Liver (tissue), 9 donors: Measurements from ENCODE around the gene ANXA11. TPM values are rescaled to one million over a fixed set of nuclear protein-coding genes. Genes with fewer than 3 reads are reported as not detected.

Experiments used
- DNase-seq: peaks from one replicate; pipeline ENCODE4 v3.0.0-alpha.2; 2017; ENCODE audit warnings: low spot score
- H3K27ac ChIP-seq, 2 donors: one replicate each; pipeline ENCODE4 v1.7.0; 2013; ENCODE audit warnings: inconsistent platforms in 2 of 2, low read length in 2 of 2, control low read depth in 1 of 2, low read depth in 1 of 2, mild to moderate bottlenecking in 1 of 2
- H3K27me3 ChIP-seq, 4 donors: one replicate each; pipeline versions ENCODE4 v1.6.1 to v1.7.0; 2013; ENCODE audit warnings: low read length in 3 of 4, inconsistent platforms in 1 of 4, mild to moderate bottlenecking in 1 of 4, moderate library complexity in 1 of 4; ENCODE audit not compliant: control insufficient read depth in 4 of 4, insufficient read depth in 4 of 4
- H3K36me3 ChIP-seq, 4 donors: one replicate each; pipeline versions ENCODE4 v1.6.1 to v1.7.0; 2013; ENCODE audit warnings: low read length in 3 of 4, mild to moderate bottlenecking in 3 of 4, low read depth in 1 of 4, moderate library complexity in 1 of 4; ENCODE audit not compliant: control insufficient read depth in 4 of 4, insufficient read depth in 3 of 4
- H3K4me1 ChIP-seq, 4 donors: one replicate each; pipeline versions ENCODE4 v1.6.1 to v1.7.0; 2013; ENCODE audit warnings: low read length in 3 of 4, mild to moderate bottlenecking in 3 of 4, moderate library complexity in 1 of 4; ENCODE audit not compliant: control insufficient read depth in 4 of 4, insufficient read depth in 4 of 4
- H3K4me3 ChIP-seq, 3 donors: one replicate each; pipeline versions ENCODE4 v1.6.1 to v1.7.0; 2013; ENCODE audit warnings: low read length in 3 of 3, control low read depth in 1 of 3, low read depth in 1 of 3, mild to moderate bottlenecking in 1 of 3
- H3K9ac ChIP-seq, 2 donors: one replicate each; pipeline ENCODE4 v1.7.0; 2013; ENCODE audit warnings: low read length in 2 of 2, mild to moderate bottlenecking in 2 of 2, moderate library complexity in 2 of 2, control low read depth in 1 of 2, low read depth in 1 of 2
- H3K9me3 ChIP-seq, 4 donors: one replicate each; pipeline versions ENCODE4 v1.6.1 to v1.7.0; 2013; ENCODE audit warnings: low read length in 3 of 4; ENCODE audit not compliant: control insufficient read depth in 4 of 4
- EGR1 ChIP-seq, 2 donors: IDR thresholded peaks; 2 replicates each; pipeline ENCODE4 v1.6.1; 2016 to 2018; ENCODE audit warnings: antibody characterized with exemption in 2 of 2, low read depth in 2 of 2
- FOXA1 ChIP-seq: IDR thresholded peaks from 2 replicates; pipeline ENCODE4 v1.6.1; 2016; ENCODE audit warnings: antibody characterized with exemption
- FOXA2 ChIP-seq: IDR thresholded peaks from 2 replicates; pipeline ENCODE4 v1.6.1; 2016; ENCODE audit warnings: antibody characterized with exemption
- GABPA ChIP-seq, 2 donors: IDR thresholded peaks in 1 of 2; conservative IDR thresholded peaks in 1 of 2; 2 replicates each; pipeline ENCODE4 v1.6.1; 2016; ENCODE audit warnings: antibody characterized with exemption in 2 of 2, mild to moderate bottlenecking in 1 of 2, moderate library complexity in 1 of 2
- HNF4A ChIP-seq, 2 donors: conservative IDR thresholded peaks; 2 replicates each; pipeline ENCODE4 v1.6.1; 2016; ENCODE audit warnings: antibody characterized with exemption in 2 of 2, mild to moderate bottlenecking in 2 of 2
- HNF4G ChIP-seq: IDR thresholded peaks from 2 replicates; pipeline ENCODE4 v1.6.1; 2016; ENCODE audit warnings: antibody characterized with exemption
- JUND ChIP-seq, 2 donors: IDR thresholded peaks; 2 replicates each; pipeline ENCODE4 v1.6.1; 2016; ENCODE audit warnings: antibody characterized with exemption in 2 of 2
- NR2F2 ChIP-seq: IDR thresholded peaks from 2 replicates; pipeline ENCODE4 v1.6.1; 2016; ENCODE audit warnings: antibody characterized with exemption
- RAD21 ChIP-seq, 2 donors: IDR thresholded peaks; 2 replicates each; pipeline ENCODE4 v1.6.1; 2016; ENCODE audit warnings: antibody characterized with exemption in 2 of 2, mild to moderate bottlenecking in 2 of 2
- RXRA ChIP-seq, 2 donors: IDR thresholded peaks; 2 replicates each; pipeline ENCODE4 v1.6.1; 2017 to 2018; ENCODE audit warnings: antibody characterized with exemption in 2 of 2, mild to moderate bottlenecking in 1 of 2
- SP1 ChIP-seq: IDR thresholded peaks from 2 replicates; pipeline ENCODE4 v1.6.1; 2018; ENCODE audit warnings: antibody characterized with exemption, mild to moderate bottlenecking
- TAF1 ChIP-seq: conservative IDR thresholded peaks from 2 replicates; pipeline ENCODE4 v1.6.1; 2016; ENCODE audit warnings: antibody characterized with exemption, mild to moderate bottlenecking
- YY1 ChIP-seq: IDR thresholded peaks from 2 replicates; pipeline ENCODE4 v1.6.1; 2016; ENCODE audit warnings: antibody characterized with exemption, mild to moderate bottlenecking
- WGBS: extraction: QIAGEN DNeasy Blood & Tissue Kit; methylation state at CpG from one replicate; pipeline ENCODE4 v1.1.7; 2013; 5-methylcytosine and 5-hydroxymethylcytosine counted together
- polyA plus RNA-seq, 2 donors: library from polyadenylated mRNA; stranded (reverse) in 1 of 2; unstranded in 1 of 2; fragments of 200-250 nt in 1 of 2; fragments of >200 nt in 1 of 2; fragmentation: Nextera tagmentation in 1 of 2; extraction: Ambion mirVana in 1 of 2; gene quantifications; one replicate each; pipeline versions ENCODE4 v1.2.1 to v1.2.3, GENCODE V29; 2013 to 2015
- total RNA-seq, 2 donors: library from RNA; depleted of rRNA; stranded (reverse); fragments of >200 nt; gene quantifications; one replicate each; pipeline ENCODE4 v1.2.3, GENCODE V29; 2014
- TF ChIP-seq, protein P1 (sequence below): IDR thresholded peaks from 2 replicates; pipeline ENCODE4 v1.6.1; 2016; ENCODE audit warnings: antibody characterized with exemption
- TF ChIP-seq, protein P2 (sequence below): IDR thresholded peaks from 2 replicates; pipeline ENCODE4 v1.6.1; 2016; ENCODE audit warnings: antibody characterized with exemption, mild to moderate bottlenecking
- TF ChIP-seq, protein P3 (sequence below): fragments of 150-350 bp; IDR thresholded peaks from 2 replicates; pipeline ENCODE4 v1.5.1; 2017; ENCODE audit warnings: improper control_type of control experiment, low read depth, low read length; ENCODE audit not compliant: missing input control
- TF ChIP-seq, protein P4 (sequence below): IDR thresholded peaks from 2 replicates; pipeline ENCODE4 v1.6.1; 2016; ENCODE audit warnings: antibody characterized with exemption
- TF ChIP-seq, protein P5 (sequence below): IDR thresholded peaks from 2 replicates; pipeline ENCODE4 v1.6.1; 2016; ENCODE audit warnings: antibody characterized with exemption
- donor health status: healthy.
- donor health status: healthy.
- donor health status: healthy.
- donor health status: healthy.
- donor health status: healthy.

Gene ANXA11
- total and polyA plus RNA-seq, 4 donors = 14.0 to 40.4 (median 24.8) TPM

DNA sequence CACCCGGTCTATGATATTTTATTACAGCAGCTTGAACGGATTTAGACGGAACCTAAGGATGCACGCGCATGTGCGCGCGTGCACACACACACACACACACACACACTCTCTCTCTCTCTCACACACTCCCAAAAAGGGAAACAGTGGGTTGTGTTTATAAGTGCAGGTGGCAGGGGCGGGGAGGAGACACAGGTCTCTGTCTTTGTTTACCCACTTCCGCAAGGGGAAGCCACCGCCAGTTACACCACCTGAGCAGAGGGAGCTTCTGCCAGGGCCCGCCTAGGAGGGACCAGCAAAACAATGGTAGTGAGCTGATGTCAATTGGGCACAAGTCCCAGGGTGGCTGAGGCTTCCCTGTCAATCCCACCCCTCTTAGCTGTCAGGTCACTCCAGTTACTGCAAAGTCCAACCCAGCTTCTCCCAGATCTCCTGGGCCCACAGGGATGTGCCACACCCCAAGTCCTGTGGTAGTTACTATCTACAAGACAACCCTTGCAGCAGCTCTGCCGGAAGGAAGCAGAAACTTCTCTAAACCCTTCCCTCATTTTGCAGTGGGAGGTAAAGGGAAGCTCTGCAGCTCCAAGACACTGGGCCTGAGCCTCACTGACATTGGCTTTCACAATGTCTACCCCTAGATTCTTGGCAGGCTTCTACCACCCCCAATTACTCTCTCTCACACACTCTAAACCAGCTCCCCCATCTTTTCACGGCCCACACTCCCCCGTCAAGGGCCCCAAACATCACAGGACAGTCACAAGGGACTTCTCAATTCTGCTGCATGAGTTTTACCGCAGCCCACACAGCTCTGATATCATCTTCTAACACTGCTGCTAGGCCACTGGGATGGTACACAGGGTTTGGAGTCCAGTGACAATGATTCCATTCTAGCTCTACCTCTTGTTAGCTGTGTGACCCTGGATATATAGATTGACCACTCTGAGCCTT lies 17.6 kb downstream of the ANXA11 start:
- no peak overlapping the region for H3K4me3 ChIP-seq
- H3K27me3 ChIP-seq = no peaks in the 10 kb centered on the region
- H3K4me1 ChIP-seq = peaks cover 2 to 7% (median 5%) of the 10 kb centered on the region in 4 donors
- no peaks in the 10 kb centered on the region for H3K36me3 ChIP-seq
- no peak for DNase-seq
- no peak overlapping the region for H3K9ac ChIP-seq
- H3K9me3 ChIP-seq = no peaks in the 10 kb centered on the region
- TF ChIP-seq HNF4A (conservative IDR thresholded peaks at IDR 0.05) (no peak), RXRA (IDR thresholded peaks at IDR 0.05) (no peak), GABPA (IDR thresholded peaks at IDR 0.05 in 1 of 2, conservative IDR thresholded peaks at IDR 0.05 in 1 of 2) (no peak), JUND (IDR thresholded peaks at IDR 0.05) (no peak), YY1 (no peak), FOXA2 (no peak), NR2F2 (no peak), RAD21 (IDR thresholded peaks at IDR 0.05) (no peak), FOXA1 (no peak)
- TF ChIP-seq, protein P1, sequence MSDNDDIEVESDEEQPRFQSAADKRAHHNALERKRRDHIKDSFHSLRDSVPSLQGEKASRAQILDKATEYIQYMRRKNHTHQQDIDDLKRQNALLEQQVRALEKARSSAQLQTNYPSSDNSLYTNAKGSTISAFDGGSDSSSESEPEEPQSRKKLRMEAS = no peak
- TF ChIP-seq, protein P2, sequence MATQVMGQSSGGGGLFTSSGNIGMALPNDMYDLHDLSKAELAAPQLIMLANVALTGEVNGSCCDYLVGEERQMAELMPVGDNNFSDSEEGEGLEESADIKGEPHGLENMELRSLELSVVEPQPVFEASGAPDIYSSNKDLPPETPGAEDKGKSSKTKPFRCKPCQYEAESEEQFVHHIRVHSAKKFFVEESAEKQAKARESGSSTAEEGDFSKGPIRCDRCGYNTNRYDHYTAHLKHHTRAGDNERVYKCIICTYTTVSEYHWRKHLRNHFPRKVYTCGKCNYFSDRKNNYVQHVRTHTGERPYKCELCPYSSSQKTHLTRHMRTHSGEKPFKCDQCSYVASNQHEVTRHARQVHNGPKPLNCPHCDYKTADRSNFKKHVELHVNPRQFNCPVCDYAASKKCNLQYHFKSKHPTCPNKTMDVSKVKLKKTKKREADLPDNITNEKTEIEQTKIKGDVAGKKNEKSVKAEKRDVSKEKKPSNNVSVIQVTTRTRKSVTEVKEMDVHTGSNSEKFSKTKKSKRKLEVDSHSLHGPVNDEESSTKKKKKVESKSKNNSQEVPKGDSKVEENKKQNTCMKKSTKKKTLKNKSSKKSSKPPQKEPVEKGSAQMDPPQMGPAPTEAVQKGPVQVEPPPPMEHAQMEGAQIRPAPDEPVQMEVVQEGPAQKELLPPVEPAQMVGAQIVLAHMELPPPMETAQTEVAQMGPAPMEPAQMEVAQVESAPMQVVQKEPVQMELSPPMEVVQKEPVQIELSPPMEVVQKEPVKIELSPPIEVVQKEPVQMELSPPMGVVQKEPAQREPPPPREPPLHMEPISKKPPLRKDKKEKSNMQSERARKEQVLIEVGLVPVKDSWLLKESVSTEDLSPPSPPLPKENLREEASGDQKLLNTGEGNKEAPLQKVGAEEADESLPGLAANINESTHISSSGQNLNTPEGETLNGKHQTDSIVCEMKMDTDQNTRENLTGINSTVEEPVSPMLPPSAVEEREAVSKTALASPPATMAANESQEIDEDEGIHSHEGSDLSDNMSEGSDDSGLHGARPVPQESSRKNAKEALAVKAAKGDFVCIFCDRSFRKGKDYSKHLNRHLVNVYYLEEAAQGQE = no peak
- TF ChIP-seq, protein P3, sequence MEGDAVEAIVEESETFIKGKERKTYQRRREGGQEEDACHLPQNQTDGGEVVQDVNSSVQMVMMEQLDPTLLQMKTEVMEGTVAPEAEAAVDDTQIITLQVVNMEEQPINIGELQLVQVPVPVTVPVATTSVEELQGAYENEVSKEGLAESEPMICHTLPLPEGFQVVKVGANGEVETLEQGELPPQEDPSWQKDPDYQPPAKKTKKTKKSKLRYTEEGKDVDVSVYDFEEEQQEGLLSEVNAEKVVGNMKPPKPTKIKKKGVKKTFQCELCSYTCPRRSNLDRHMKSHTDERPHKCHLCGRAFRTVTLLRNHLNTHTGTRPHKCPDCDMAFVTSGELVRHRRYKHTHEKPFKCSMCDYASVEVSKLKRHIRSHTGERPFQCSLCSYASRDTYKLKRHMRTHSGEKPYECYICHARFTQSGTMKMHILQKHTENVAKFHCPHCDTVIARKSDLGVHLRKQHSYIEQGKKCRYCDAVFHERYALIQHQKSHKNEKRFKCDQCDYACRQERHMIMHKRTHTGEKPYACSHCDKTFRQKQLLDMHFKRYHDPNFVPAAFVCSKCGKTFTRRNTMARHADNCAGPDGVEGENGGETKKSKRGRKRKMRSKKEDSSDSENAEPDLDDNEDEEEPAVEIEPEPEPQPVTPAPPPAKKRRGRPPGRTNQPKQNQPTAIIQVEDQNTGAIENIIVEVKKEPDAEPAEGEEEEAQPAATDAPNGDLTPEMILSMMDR = no peak
- TF ChIP-seq, protein P4, sequence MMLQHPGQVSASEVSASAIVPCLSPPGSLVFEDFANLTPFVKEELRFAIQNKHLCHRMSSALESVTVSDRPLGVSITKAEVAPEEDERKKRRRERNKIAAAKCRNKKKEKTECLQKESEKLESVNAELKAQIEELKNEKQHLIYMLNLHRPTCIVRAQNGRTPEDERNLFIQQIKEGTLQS = no peak
- peak overlapping the region; percentile 31 to 47 for H3K27ac ChIP-seq
- 68% methylated on average over 16 of the region's 16 CpGs for WGBS

DNA sequence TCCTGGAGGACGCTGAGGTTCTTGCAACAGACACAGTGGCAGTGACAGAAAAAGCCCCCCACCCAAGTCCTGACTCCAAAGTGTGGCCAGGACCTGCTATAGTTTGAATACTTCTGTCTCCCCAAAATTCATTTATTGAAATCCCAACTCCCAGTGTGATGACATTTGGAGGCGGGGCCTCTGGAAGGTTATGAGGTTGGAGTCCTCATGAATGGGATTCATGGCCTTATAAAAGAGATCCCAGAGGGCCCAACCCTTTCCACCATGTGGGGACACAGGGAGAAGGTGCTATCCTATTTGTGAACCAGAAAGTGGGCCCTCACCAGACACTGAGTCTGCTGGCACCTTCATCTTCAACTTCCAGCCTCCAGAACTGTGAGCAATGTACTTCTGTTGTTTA lies 18.3 kb downstream of the ANXA11 start:
- no peak for DNase-seq
- Histone ChIP-seq H3K4me1 (peaks cover 2 to 7% (median 5%) of the 10 kb centered on the region in 4 donors), H3K36me3 (no peaks in the 10 kb centered on the region), H3K9ac (no peak overlapping the region), H3K9me3 (no peaks in the 10 kb centered on the region), H3K4me3 (no peak overlapping the region), H3K27me3 (no peaks in the 10 kb centered on the region), H3K27ac (peak overlapping the region in 1 of 2 donors; percentile 19)
- WGBS = 94% methylated on average over 2 of the region's 2 CpGs
- TF ChIP-seq, protein P5, sequence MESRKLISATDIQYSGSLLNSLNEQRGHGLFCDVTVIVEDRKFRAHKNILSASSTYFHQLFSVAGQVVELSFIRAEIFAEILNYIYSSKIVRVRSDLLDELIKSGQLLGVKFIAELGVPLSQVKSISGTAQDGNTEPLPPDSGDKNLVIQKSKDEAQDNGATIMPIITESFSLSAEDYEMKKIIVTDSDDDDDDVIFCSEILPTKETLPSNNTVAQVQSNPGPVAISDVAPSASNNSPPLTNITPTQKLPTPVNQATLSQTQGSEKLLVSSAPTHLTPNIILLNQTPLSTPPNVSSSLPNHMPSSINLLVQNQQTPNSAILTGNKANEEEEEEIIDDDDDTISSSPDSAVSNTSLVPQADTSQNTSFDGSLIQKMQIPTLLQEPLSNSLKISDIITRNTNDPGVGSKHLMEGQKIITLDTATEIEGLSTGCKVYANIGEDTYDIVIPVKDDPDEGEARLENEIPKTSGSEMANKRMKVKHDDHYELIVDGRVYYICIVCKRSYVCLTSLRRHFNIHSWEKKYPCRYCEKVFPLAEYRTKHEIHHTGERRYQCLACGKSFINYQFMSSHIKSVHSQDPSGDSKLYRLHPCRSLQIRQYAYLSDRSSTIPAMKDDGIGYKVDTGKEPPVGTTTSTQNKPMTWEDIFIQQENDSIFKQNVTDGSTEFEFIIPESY = no peak
- TF ChIP-seq GABPA (IDR thresholded peaks at IDR 0.05 in 1 of 2, conservative IDR thresholded peaks at IDR 0.05 in 1 of 2) = no peak
- no peak for TF ChIP-seq TAF1
- TF ChIP-seq YY1 = no peak
- TF ChIP-seq RAD21 (IDR thresholded peaks at IDR 0.05) = no peak
- TF ChIP-seq, protein P1 = no peak
- no peak for TF ChIP-seq JUND (IDR thresholded peaks at IDR 0.05)
- no peak for TF ChIP-seq SP1
- TF ChIP-seq, protein P2 = no peak
- TF ChIP-seq FOXA2 = no peak
- no peak for TF ChIP-seq EGR1 (IDR thresholded peaks at IDR 0.05; ENCODE audit: low read depth in 2 of 2)
- TF ChIP-seq HNF4G = no peak
